ENCODE data around the gene COMMD2. TPM values are rescaled to one million over a fixed set of nuclear protein-coding genes. Genes with fewer than 3 reads are reported as not detected.

COMMD2 gene
- total RNA-seq, 2 experiments from 2014 or later = 32.8 to 38.3 TPM

DNA sequence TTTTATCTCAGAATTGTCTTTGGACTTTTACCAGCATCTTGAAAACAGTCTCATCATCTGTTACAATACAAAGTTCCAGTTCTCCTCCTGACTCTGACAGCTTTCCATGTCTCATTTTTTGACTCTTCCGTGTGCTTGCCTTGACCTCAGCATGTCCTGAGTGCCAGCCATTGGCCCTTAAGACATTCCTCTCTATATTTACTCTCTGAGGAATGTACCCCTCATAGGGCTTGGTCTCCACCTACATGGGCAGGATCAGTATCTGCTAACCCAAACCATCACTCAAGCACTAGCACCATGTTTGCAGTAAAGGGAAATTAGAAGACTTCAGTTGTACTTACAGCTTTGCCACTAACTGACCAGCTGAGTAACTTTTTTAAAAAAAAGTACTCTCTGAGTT is 23.9 kb upstream of the COMMD2 start:
- Mint-ChIP-seq H3K9me3 (no peaks in the 10 kb centered on the region), H3K27me3 (peaks cover 9% of the 10 kb centered on the region), H3K4me1 (no peaks in the 10 kb centered on the region), H3K36me3 (no peaks in the 10 kb centered on the region), H3K27ac (no peak overlapping the region), H3K4me3 (no peak overlapping the region)
- DNase-seq = no peak
- ATAC-seq (ENCODE audit: low read depth) = no peak
- POLR2A ChIA-PET = no interaction called here

GRCh38 chr3:149772861-149773260 is 20.6 kb upstream of the COMMD2 start:
- H3K27ac Mint-ChIP-seq = no peak overlapping the region
- DNase-seq = no peak

DNA sequence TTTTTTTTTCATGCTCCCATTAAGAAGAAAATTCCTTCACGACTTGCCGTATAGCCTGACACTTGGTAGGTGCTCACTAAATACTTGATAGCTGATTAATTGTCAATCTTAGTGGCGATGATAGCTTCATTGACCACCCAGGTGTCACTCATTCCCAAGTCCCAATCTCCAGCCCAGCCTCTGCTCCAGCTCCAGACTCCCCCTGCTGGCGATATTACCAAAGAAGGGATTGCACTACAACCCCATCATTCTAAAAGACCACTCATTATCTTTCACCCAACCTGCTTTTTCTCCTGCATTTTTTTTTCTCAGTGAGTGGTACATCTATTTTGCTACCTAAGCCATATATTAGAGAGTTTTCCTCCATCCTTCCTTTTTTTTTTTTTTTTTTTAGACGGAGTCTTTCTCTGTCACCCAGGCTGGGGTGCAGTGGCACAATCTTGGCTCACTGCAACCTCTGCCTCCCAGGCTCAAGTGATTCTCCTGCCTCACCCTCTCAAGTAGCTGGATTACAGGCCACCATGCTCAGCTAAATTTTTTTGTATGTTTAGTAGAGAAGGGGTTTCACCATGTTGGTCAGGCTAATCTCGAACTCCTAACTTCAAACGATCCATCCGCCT is 19.5 kb upstream of the COMMD2 start:
- Mint-ChIP-seq H3K4me1 (no peaks in the 10 kb centered on the region), H3K4me3 (no peak overlapping the region), H3K27me3 (peaks cover 8% of the 10 kb centered on the region), H3K9me3 (no peaks in the 10 kb centered on the region), H3K36me3 (no peaks in the 10 kb centered on the region), H3K27ac (no peak overlapping the region)
- POLR2A ChIA-PET = no interaction called here
- DNase-seq = no peak
- peak; percentile 54 for ATAC-seq (ENCODE audit: low read depth)

More at GRCh38 chr3:149772861-149773260, 20.6 kb upstream of the COMMD2 start:
- Mint-ChIP-seq H3K36me3 (no peaks in the 10 kb centered on the region), H3K9me3 (no peaks in the 10 kb centered on the region), H3K27me3 (peaks cover 8% of the 10 kb centered on the region), H3K4me3 (no peak overlapping the region), H3K4me1 (no peaks in the 10 kb centered on the region)
- no peak for ATAC-seq (ENCODE audit: low read depth)
- POLR2A ChIA-PET = no interaction called here

GRCh38 chr3:149770246-149770645 is 18.0 kb upstream of the COMMD2 start:
- no peak overlapping the region for H3K27ac Mint-ChIP-seq
- no peak overlapping the region for H3K4me3 Mint-ChIP-seq
- POLR2A ChIA-PET = no interaction called here
- H3K36me3 Mint-ChIP-seq = no peaks in the 10 kb centered on the region
- ATAC-seq (ENCODE audit: low read depth) (no peak), DNase-seq (no peak)
- no peaks in the 10 kb centered on the region for H3K4me1 Mint-ChIP-seq
- no peaks in the 10 kb centered on the region for H3K9me3 Mint-ChIP-seq
- peaks cover 16% of the 10 kb centered on the region for H3K27me3 Mint-ChIP-seq

GRCh38 chr3:149768704-149769103 is 16.4 kb upstream of the COMMD2 start:
- H3K4me1 Mint-ChIP-seq = no peaks in the 10 kb centered on the region
- DNase-seq (no peak), ATAC-seq (ENCODE audit: low read depth) (no peak)
- H3K27me3 Mint-ChIP-seq = peaks cover 24% of the 10 kb centered on the region
- no peaks in the 10 kb centered on the region for H3K36me3 Mint-ChIP-seq
- H3K27ac Mint-ChIP-seq = no peak overlapping the region
- POLR2A ChIA-PET = no interaction called here
- no peaks in the 10 kb centered on the region for H3K9me3 Mint-ChIP-seq
- no peak overlapping the region for H3K4me3 Mint-ChIP-seq

DNA sequence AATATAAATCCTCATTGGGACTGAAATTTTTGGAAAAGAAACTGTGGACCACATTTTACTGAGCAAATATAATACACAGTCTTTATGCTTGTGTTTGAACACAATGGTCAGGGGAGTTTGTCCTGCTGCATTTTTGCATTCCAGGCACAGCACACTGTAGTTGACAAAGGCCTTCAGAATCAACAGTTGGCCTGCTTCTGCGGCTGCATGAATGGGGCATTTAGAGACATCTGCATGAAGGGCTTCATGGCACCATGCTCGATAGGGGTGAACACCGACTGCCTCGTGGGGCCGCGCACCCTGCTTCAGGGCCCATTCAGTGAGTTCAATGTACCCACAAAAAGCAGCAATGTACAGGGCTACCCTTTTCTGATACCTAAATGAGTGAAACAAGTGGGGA is 15.4 kb upstream of the COMMD2 start:
- H3K4me3 Mint-ChIP-seq = no peak overlapping the region
- ATAC-seq (ENCODE audit: low read depth) (no peak), DNase-seq (no peak)
- H3K36me3 Mint-ChIP-seq = no peaks in the 10 kb centered on the region
- H3K9me3 Mint-ChIP-seq = no peaks in the 10 kb centered on the region
- H3K4me1 Mint-ChIP-seq = no peaks in the 10 kb centered on the region
- H3K27me3 Mint-ChIP-seq = peaks cover 24% of the 10 kb centered on the region
- POLR2A ChIA-PET = no interaction called here
- H3K27ac Mint-ChIP-seq = no peak overlapping the region

- POLR2A ChIA-PET = no interaction called here
- DNase-seq (no peak), ATAC-seq (ENCODE audit: low read depth) (no peak)
- H3K4me3 Mint-ChIP-seq = no peak overlapping the region
- H3K36me3 Mint-ChIP-seq = no peaks in the 10 kb centered on the region
- peaks cover 24% of the 10 kb centered on the region for H3K27me3 Mint-ChIP-seq
- no peak overlapping the region for H3K27ac Mint-ChIP-seq
- H3K4me1 Mint-ChIP-seq = no peaks in the 10 kb centered on the region
- H3K9me3 Mint-ChIP-seq = no peaks in the 10 kb centered on the region
Observed at GRCh38 chr3:149765762-149766334, 13.6 kb upstream of the COMMD2 start.

- Mint-ChIP-seq H3K27ac (no peak overlapping the region), H3K9me3 (no peaks in the 10 kb centered on the region), H3K36me3 (no peaks in the 10 kb centered on the region), H3K4me1 (no peaks in the 10 kb centered on the region), H3K27me3 (peaks cover 24% of the 10 kb centered on the region), H3K4me3 (no peak overlapping the region)
- ATAC-seq (ENCODE audit: low read depth) (no peak), DNase-seq (no peak)
- POLR2A ChIA-PET = no interaction called here
Observed at GRCh38 chr3:149764302-149764701, 12.0 kb upstream of the COMMD2 start.

DNA sequence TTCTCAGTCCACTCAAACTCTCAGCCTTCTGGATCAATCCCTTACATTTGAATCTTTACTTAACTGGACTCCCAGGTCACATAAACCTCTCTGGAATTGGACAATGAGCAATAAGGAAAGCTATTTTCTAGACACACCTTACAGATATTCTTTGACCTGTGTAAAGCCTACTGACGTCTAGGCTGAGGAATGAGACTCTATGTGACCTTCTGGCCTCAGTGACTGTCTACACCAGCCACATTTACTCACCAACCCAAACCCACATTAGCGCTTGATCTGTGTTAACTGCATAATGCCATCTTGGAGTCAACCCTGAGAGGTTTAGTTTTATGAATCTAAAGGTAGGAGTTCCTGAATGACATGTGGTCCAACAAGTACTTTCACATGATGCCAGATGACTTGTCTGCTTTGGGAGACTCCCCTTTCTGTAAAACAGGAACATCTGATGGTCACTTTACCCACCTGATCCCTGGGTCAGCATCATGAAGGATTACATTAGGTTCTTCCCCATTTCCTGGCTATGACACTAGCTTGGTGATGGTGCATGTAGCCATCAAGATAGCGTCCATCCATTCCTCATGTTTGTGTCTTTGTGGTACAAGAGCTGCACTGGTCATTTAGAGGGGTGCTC is 11.4 kb upstream of the COMMD2 start:
- Mint-ChIP-seq H3K27me3 (peaks cover 22% of the 10 kb centered on the region), H3K4me3 (no peak overlapping the region), H3K9me3 (no peaks in the 10 kb centered on the region), H3K27ac (no peak overlapping the region), H3K36me3 (no peaks in the 10 kb centered on the region), H3K4me1 (no peaks in the 10 kb centered on the region)
- POLR2A ChIA-PET = no interaction called here
- DNase-seq (no peak), ATAC-seq (ENCODE audit: low read depth) (no peak)

- ATAC-seq (ENCODE audit: low read depth) (no peak), DNase-seq (no peak)
- Mint-ChIP-seq H3K4me3 (peak overlapping the region; percentile 95), H3K9me3 (no peaks in the 10 kb centered on the region), H3K36me3 (peaks cover 5% of the 10 kb centered on the region), H3K4me1 (peaks cover 14% of the 10 kb centered on the region), H3K27me3 (peaks cover 5% of the 10 kb centered on the region), H3K27ac (peak overlapping the region; percentile 72)
- POLR2A ChIA-PET = no interaction called here
Observed at GRCh38 chr3:149753717-149754116, 1.4 kb upstream of the COMMD2 start.

DNA sequence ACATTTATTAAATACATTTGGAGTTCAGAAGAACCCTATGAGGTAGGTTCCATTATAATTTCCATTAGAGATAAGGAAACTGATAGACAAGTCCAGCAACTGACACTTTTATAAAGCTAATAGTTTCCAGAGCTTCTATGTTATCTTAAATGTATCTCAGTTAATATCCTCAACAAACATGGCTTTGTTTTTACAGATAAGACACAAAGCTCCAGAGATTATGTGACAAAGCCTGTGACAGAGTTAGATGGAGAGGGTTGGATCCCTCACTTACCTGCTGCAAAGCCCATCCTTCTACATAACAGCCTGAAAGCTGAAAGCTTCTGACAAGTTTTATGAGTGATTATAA is 473 bp upstream of the COMMD2 start:
- H3K27ac Mint-ChIP-seq = peak overlapping the region; percentile 86
- H3K27me3 Mint-ChIP-seq = peaks cover 5% of the 10 kb centered on the region
- no peak for ATAC-seq (ENCODE audit: low read depth)
- POLR2A ChIA-PET = interaction anchor here (1.1 to 1.6 kb wide), 4 partner anchors 9 to 95 kb away, joined by 3 to 6 read pairs (median 4); partner anchors contain the start of genes RNF13 and WWTR1
- H3K4me3 Mint-ChIP-seq = peak overlapping the region; percentile 95
- H3K9me3 Mint-ChIP-seq = no peaks in the 10 kb centered on the region
- H3K4me1 Mint-ChIP-seq = peaks cover 14% of the 10 kb centered on the region
- DNase-seq = no peak
- H3K36me3 Mint-ChIP-seq = peaks cover 11% of the 10 kb centered on the region

- peaks cover 22% of the 10 kb centered on the region for H3K36me3 Mint-ChIP-seq
- peak overlapping the region; percentile 86 for H3K27ac Mint-ChIP-seq
- no peak for DNase-seq
- POLR2A ChIA-PET = interaction anchor here (0.8 to 1.6 kb wide), 2 partner anchors 47 to 57 kb away, joined by 3 to 5 read pairs; no protein-coding TSS in a partner anchor
- ATAC-seq (ENCODE audit: low read depth) = no peak
- peak overlapping the region; percentile 95 for H3K4me3 Mint-ChIP-seq
- peaks cover 2% of the 10 kb centered on the region for H3K27me3 Mint-ChIP-seq
- H3K9me3 Mint-ChIP-seq = no peaks in the 10 kb centered on the region
- H3K4me1 Mint-ChIP-seq = peaks cover 14% of the 10 kb centered on the region
Observed at GRCh38 chr3:149751551-149751950, 738 bp downstream of the COMMD2 start.

GRCh38 chr3:149744606-149745005 is 7.7 kb downstream of the COMMD2 start:
- Mint-ChIP-seq H3K4me3 (no peak overlapping the region), H3K36me3 (peaks cover 37% of the 10 kb centered on the region), H3K4me1 (no peaks in the 10 kb centered on the region), H3K27ac (no peak overlapping the region), H3K9me3 (no peaks in the 10 kb centered on the region), H3K27me3 (no peaks in the 10 kb centered on the region)
- no peak for DNase-seq
- ATAC-seq (ENCODE audit: low read depth) = no peak
- POLR2A ChIA-PET = interaction anchor here (1.2 kb wide), 1 partner anchor 8 kb away, joined by 3 read pairs; the partner anchor contains the start of gene COMMD2

GRCh38 chr3:149744151-149744550 is 8.1 kb downstream of the COMMD2 start:
- POLR2A ChIA-PET = interaction anchor here (1.2 kb wide), 1 partner anchor 8 kb away, joined by 3 read pairs; the partner anchor contains the start of gene COMMD2
- DNase-seq (no peak), ATAC-seq (ENCODE audit: low read depth) (no peak)
- Mint-ChIP-seq H3K27ac (no peak overlapping the region), H3K27me3 (no peaks in the 10 kb centered on the region), H3K36me3 (peaks cover 38% of the 10 kb centered on the region), H3K9me3 (no peaks in the 10 kb centered on the region), H3K4me1 (no peaks in the 10 kb centered on the region), H3K4me3 (no peak overlapping the region)

Data from activated naive CD8-positive, alpha-beta T cell treated with anti-CD3 and anti-CD28 coated beads, Interleukin-2, amount 10 ng/mL, durations not matched to agents 7 days and 5 days (primary cell).